HepG2 (cell line): ENCODE data around the gene TSN. TPM values are rescaled to one million over a fixed set of nuclear protein-coding genes. Genes with fewer than 3 reads are reported as not detected.

Source experiments
- ETS1 ChIP-seq: sonication (generic); formaldehyde crosslinking; IDR thresholded peaks from 2 replicates; pipeline ENCODE4 v1.4.0; 2020; ENCODE audit warnings: missing genetic modification reagents
- KAT2B ChIP-seq: fragments of 150-350 bp; IDR thresholded peaks from 2 replicates; pipeline ENCODE4 v1.6.1; 2014; ENCODE audit warnings: low read depth, low read length, borderline replicate concordance
- MBD4 ChIP-seq: IDR thresholded peaks from 2 replicates; pipeline ENCODE4 v1.6.1; 2012; ENCODE audit warnings: low read length, inconsistent platforms, borderline replicate concordance
- NCOA1 ChIP-seq: sonication (generic); formaldehyde crosslinking; IDR thresholded peaks from 2 replicates; pipeline ENCODE4 v1.9.0; 2021; ENCODE audit warnings: missing genetic modification reagents
- SIN3A ChIP-seq: IDR thresholded peaks from 2 replicates; pipeline ENCODE4 v1.6.1; 2011; ENCODE audit warnings: low read depth, mild to moderate bottlenecking, control low read depth, low read length, borderline replicate concordance
- SP5 ChIP-seq: IDR thresholded peaks from 2 replicates; pipeline ENCODE4 v1.6.1; 2016; ENCODE audit warnings: low read depth, borderline replicate concordance
- TOE1 ChIP-seq: sonication (generic); formaldehyde crosslinking; IDR thresholded peaks from 2 replicates; pipeline ENCODE4 v1.4.0; 2020; ENCODE audit warnings: mild to moderate bottlenecking, missing genetic modification reagents
- ZNF205 ChIP-seq: IDR thresholded peaks from 2 replicates; pipeline ENCODE4 v1.6.1; 2018; ENCODE audit warnings: missing biosample characterization, missing genetic modification reagents
- ZNF451 ChIP-seq: sonication (generic); formaldehyde crosslinking; IDR thresholded peaks from 2 replicates; pipeline ENCODE4 v1.5.0; 2020; ENCODE audit warnings: mild to moderate bottlenecking, missing genetic modification reagents
- ZNF776 ChIP-seq: sonication (generic); formaldehyde crosslinking; IDR thresholded peaks from 2 replicates; pipeline ENCODE4 v1.4.0; 2020; ENCODE audit warnings: mild to moderate bottlenecking, missing genetic modification reagents
- ZNF788 ChIP-seq: sonication (generic); formaldehyde crosslinking; IDR thresholded peaks from 2 replicates; pipeline ENCODE4 v1.5.0; 2020; ENCODE audit warnings: mild to moderate bottlenecking, missing genetic modification reagents, borderline replicate concordance
- polyA plus RNA-seq, 8 experiments: library from polyadenylated mRNA; depleted of rRNA in 3 of 8; stranded (reverse) in 7 of 8; unstranded in 1 of 8; fragments of >200 nt; fragmentation: Illumina TruSeq in 4 of 8; extraction: Trizol in 4 of 8; gene quantifications; 2 replicates each; pipeline versions ENCODE4 v1.2.1 to v1.2.3, GENCODE V29; 2011 to 2016; ENCODE audit warnings: low read depth in 4 of 8, missing spikeins in 1 of 8, mixed read lengths in 1 of 8; ENCODE audit not compliant: insufficient read depth in 1 of 8
- total RNA-seq, 5 experiments: library from RNA; depleted of rRNA; stranded (reverse); fragments of >200 nt; fragmentation: Illumina TruSeq; extraction: Trizol; gene quantifications; 2 replicates each; pipeline ENCODE4 v1.2.3, GENCODE V29; 2016; ENCODE audit warnings: low read depth in 1 of 5
- TF ChIP-seq, protein P1 (sequence below): IDR thresholded peaks from 2 replicates; pipeline ENCODE4 v1.4.0; 2020; ENCODE audit warnings: mild to moderate bottlenecking, missing genetic modification reagents
- TF ChIP-seq, protein P2 (sequence below), 2 experiments: sonication (generic) in 1 of 2; formaldehyde crosslinking in 1 of 2; IDR thresholded peaks; 2 replicates each; pipeline versions ENCODE4 v1.4.0 to v1.6.1; 2018 to 2020; ENCODE audit warnings: missing genetic modification reagents in 2 of 2, borderline replicate concordance in 1 of 2, low read depth in 1 of 2, mild to moderate bottlenecking in 1 of 2, missing biosample characterization in 1 of 2
- TF ChIP-seq, protein P3 (sequence below): sonication (generic); formaldehyde crosslinking; conservative IDR thresholded peaks from 2 replicates; pipeline ENCODE4 v1.4.0; 2020; ENCODE audit warnings: missing genetic modification reagents

Gene TSN
- total and polyA plus RNA-seq, 2 of the 13 experiments (the other 11 are each of a cell fraction or from before 2014, with no cell fraction given): 56.4 to 115 TPM

DNA sequence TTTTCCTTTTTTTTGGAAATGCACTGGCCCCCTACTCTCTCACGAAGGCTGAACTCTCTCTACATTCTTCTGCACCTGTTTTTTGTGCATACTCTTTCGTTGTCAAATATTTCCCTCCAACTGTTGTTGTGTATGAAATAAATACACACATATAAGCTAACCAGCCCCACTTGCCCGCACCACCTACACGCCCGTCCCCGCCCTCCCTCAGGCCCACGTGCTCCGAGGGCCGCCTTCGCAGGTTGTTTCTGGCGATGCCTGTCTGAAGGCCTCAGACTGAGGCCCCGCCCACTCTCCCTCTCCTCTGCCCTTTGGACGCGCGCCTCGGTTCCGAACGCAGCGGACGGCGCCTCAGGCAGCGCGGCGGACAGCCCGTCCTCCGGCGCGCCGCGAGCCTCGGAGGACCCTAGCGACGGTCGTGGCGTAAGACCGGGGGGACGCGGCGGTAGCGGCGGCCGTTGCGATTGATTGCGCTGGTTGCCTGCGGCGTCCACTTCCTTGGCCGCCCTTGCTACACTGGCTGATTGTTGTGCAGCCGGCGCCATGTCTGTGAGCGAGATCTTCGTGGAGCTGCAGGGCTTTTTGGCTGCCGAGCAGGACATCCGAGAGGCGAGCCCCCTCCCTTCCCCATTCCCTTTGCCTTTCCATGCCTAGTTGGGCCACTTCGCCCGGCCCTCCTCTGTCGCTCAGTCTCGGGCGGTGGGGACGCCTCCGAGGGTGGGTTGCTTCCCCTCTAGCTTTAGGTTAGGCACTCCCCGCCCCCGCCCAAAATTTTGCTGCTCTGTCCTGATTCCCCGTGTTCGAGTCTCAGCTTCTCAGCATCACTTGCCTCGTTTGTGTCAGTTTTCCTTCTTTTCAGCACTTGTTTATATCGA is at the start of gene TSN (continued):
- TF ChIP-seq, protein P1, sequence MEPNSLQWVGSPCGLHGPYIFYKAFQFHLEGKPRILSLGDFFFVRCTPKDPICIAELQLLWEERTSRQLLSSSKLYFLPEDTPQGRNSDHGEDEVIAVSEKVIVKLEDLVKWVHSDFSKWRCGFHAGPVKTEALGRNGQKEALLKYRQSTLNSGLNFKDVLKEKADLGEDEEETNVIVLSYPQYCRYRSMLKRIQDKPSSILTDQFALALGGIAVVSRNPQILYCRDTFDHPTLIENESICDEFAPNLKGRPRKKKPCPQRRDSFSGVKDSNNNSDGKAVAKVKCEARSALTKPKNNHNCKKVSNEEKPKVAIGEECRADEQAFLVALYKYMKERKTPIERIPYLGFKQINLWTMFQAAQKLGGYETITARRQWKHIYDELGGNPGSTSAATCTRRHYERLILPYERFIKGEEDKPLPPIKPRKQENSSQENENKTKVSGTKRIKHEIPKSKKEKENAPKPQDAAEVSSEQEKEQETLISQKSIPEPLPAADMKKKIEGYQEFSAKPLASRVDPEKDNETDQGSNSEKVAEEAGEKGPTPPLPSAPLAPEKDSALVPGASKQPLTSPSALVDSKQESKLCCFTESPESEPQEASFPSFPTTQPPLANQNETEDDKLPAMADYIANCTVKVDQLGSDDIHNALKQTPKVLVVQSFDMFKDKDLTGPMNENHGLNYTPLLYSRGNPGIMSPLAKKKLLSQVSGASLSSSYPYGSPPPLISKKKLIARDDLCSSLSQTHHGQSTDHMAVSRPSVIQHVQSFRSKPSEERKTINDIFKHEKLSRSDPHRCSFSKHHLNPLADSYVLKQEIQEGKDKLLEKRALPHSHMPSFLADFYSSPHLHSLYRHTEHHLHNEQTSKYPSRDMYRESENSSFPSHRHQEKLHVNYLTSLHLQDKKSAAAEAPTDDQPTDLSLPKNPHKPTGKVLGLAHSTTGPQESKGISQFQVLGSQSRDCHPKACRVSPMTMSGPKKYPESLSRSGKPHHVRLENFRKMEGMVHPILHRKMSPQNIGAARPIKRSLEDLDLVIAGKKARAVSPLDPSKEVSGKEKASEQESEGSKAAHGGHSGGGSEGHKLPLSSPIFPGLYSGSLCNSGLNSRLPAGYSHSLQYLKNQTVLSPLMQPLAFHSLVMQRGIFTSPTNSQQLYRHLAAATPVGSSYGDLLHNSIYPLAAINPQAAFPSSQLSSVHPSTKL (CRISPR knock-in tag): peak; percentile 91
- TF ChIP-seq SP5 (peak; percentile 97), ZNF205 (CRISPR knock-in tag) (peak; percentile 98), ZNF776 (CRISPR knock-in tag) (peak; percentile 92; the same call in 1 of the 2 replicates), NCOA1 (CRISPR knock-in tag) (peak; percentile 70; the same call in 1 of the 2 replicates), KAT2B (no peak), MBD4 (no peak), ETS1 (CRISPR knock-in tag) (peak; percentile 33; the same call in 1 of the 2 replicates), SIN3A (peak; percentile 98), ZNF788 (CRISPR knock-in tag) (peak; percentile 96; the same call in 1 of the 2 replicates), TOE1 (CRISPR knock-in tag) (peak; percentile 90; the same call in 1 of the 2 replicates), ZNF451 (CRISPR knock-in tag) (peak; percentile 81)
- TF ChIP-seq, protein P2, sequence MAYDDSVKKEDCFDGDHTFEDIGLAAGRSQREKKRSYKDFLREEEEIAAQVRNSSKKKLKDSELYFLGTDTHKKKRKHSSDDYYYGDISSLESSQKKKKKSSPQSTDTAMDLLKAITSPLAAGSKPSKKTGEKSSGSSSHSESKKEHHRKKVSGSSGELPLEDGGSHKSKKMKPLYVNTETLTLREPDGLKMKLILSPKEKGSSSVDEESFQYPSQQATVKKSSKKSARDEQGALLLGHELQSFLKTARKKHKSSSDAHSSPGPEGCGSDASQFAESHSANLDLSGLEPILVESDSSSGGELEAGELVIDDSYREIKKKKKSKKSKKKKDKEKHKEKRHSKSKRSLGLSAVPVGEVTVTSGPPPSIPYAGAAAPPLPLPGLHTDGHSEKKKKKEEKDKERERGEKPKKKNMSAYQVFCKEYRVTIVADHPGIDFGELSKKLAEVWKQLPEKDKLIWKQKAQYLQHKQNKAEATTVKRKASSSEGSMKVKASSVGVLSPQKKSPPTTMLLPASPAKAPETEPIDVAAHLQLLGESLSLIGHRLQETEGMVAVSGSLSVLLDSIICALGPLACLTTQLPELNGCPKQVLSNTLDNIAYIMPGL (CRISPR knock-in tag; IDR thresholded peaks at IDR 0.05; ENCODE audit: borderline replicate concordance in 1 of 2, low read depth in 1 of 2): peak; percentile 90 to 97
- TF ChIP-seq, protein P3, sequence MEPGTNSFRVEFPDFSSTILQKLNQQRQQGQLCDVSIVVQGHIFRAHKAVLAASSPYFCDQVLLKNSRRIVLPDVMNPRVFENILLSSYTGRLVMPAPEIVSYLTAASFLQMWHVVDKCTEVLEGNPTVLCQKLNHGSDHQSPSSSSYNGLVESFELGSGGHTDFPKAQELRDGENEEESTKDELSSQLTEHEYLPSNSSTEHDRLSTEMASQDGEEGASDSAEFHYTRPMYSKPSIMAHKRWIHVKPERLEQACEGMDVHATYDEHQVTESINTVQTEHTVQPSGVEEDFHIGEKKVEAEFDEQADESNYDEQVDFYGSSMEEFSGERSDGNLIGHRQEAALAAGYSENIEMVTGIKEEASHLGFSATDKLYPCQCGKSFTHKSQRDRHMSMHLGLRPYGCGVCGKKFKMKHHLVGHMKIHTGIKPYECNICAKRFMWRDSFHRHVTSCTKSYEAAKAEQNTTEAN (CRISPR knock-in tag): no peak
